Esophagus muscularis mucosa (tissue), 3 donors: ENCODE measurements around the gene FAM110D.

Experiments used
- POLR2A ChIP-seq: fragments of 450-650 bp; IDR thresholded peaks from one replicate; pipeline ENCODE4 v1.6.1; 2017; ENCODE audit warnings: antibody characterized with exemption, moderate library complexity, mild to moderate bottlenecking, low read depth
- POLR2AphosphoS5 ChIP-seq, 2 donors: sonication (generic); formaldehyde crosslinking; IDR thresholded peaks; one replicate each; pipeline ENCODE4 v1.6.1; 2017; ENCODE audit warnings: antibody characterized with exemption in 2 of 2
- TF ChIP-seq, protein P1 (sequence below), 3 experiments: fragments of 200-600 bp in 2 of 3; fragments of 450-650 bp in 1 of 3; sonication (generic) in 2 of 3; IDR thresholded peaks; one replicate each; pipeline ENCODE4 v1.5.1; 2017 to 2019; ENCODE audit warnings: antibody characterized with exemption in 3 of 3, mild to moderate bottlenecking in 2 of 3, moderate library complexity in 1 of 3

DNA sequence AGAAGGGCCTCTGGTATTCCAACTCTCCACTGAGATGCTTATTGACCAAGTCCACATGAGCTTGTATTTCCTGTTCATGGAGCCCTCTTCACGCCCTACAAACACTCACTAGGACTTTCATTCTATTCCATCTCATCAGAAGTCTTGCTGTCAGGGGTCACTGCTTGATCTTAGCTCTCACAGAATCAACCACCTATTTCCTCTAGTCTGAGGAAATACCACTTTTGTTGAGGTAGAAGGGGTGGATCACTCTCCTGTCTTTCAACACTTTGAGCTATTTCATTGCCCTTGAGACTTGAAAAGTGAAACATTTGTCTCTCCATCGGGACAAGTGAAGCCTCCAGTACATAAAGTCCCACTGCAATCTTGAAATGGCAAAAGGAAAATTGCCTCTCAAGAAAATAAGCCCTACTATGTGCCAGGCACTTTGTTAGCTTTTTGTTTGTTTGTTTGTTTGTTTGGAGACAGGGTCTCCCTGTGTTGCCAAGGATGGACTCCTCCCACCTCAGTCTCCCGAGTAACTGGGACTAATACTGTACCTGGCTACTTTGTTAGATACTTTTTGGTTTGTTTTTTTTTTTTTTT lies 19.8 kb upstream of the FAM110D start:
- TF ChIP-seq, protein P1, sequence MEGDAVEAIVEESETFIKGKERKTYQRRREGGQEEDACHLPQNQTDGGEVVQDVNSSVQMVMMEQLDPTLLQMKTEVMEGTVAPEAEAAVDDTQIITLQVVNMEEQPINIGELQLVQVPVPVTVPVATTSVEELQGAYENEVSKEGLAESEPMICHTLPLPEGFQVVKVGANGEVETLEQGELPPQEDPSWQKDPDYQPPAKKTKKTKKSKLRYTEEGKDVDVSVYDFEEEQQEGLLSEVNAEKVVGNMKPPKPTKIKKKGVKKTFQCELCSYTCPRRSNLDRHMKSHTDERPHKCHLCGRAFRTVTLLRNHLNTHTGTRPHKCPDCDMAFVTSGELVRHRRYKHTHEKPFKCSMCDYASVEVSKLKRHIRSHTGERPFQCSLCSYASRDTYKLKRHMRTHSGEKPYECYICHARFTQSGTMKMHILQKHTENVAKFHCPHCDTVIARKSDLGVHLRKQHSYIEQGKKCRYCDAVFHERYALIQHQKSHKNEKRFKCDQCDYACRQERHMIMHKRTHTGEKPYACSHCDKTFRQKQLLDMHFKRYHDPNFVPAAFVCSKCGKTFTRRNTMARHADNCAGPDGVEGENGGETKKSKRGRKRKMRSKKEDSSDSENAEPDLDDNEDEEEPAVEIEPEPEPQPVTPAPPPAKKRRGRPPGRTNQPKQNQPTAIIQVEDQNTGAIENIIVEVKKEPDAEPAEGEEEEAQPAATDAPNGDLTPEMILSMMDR (IDR thresholded peaks at IDR 0.05), result no peak
- no peak for TF ChIP-seq POLR2A
- TF ChIP-seq POLR2AphosphoS5 (IDR thresholded peaks at IDR 0.05), result no peak
